Activated CD4-positive, CD25-positive, alpha-beta regulatory T cell (primary cell): ENCODE results near the gene DNAJC5G.
"Not testable (repeated sequence)": the region's sequence is repeated elsewhere in the genome, so short reads cannot be mapped to it uniquely, and the experiment has no call there.

Experiments
- DNase-seq, 4 experiments: peaks; one replicate each; lab custom pipeline; 2025; lab: John Stamatoyannopoulos, UW

The DNAJC5G gene

DNA sequence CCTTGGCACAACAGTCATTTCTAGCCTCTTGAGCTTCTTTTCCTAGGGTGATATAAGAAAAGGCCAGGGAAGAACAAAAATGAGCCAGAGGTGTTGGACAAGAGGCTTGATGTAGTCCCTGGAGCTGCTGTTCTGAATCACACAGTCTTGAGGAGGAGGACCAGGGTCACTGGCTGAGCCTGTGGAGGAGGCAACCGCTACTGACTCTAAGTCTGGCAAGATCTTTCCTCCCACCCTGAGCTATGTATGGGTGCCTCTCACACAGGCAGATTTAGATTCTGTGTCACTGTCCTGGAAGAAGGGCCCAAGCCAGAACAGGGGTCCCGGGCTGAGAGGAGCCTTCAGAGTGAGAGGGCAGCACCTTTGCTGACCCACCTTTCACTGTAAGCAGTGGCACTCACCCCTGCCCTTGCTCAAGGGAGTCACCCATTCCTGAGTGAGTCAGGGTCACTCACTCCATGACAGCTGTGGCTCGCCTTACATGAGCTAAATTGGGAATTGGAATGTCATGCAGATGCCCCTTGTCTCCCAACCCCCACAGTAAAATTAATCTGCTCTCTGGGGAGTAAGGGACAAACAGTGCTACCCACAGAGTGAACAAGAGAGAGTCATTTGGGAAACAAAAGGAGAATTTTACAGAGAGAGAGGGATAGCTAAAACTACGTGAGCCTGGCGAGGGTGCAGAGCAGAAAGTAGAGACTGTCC is 6.8 kb downstream of the DNAJC5G start, which contains the start of gene TRIM54:
Gene TRIM54, plus strand, starts transcription at position 575 of the 705 bp plus-strand sequence. CDS start 303 bp downstream, outside the sequence.
- no peak for DNase-seq

DNA sequence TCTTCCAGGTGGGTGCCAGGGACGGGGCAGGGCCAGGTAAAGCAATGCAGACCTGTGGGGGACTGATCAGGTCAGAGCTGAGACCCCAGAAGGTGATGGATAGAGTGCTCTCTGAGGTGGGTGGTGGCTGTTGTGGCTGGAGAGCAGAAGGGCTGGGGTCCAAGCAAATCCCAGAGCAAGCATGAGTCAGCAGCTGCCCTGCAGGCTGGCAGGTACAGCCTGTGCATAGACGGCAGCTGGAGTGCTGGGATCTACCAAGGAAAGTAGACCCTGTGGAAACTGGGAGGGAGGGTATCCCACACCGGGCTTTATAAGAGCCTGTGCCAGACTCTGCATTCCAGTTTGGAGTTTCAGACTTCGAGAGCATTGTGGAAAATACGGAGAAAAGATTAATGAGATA is 7.7 kb downstream of the DNAJC5G start:
- no peak for DNase-seq

DNA sequence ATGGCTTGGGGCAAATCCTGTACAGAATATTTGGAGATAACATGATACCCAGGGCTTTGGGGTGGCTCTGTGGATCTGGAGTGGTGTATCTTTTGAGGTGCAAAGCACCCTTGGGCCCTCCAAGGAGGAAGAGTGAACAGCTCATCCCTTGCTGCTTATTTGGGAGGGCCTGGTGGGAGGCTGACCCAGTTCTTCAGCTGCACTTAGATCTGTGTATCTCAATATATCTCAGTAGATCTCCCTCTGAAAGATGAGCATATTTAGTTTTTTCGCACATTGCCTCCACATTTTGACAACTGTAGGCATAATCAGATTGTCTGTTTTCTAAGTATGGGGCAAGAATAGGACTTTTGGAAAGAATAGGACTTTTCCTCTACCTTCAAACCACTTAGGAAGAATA is 9.8 kb downstream of the DNAJC5G start:
- DNase-seq, result no peak

DNA sequence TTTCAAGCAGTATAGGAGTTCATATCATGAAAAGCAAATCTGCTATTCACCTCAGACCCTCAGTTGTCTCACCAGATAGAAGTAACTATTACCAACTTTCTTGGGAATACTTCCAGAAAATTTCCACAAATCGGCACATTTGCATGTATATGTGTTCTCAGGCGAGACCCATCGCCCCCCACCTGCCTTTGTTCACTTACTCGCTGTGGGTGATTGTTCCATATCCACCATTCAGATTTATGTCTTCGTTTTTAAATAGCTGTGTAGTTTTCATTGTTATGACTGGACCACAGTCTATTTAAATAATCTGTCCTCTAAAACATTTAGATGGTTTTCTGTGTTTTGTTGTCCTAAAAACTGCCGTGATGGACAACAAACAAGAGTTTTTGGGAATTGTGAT is 10.2 kb downstream of the DNAJC5G start:
- no peak for DNase-seq

DNA sequence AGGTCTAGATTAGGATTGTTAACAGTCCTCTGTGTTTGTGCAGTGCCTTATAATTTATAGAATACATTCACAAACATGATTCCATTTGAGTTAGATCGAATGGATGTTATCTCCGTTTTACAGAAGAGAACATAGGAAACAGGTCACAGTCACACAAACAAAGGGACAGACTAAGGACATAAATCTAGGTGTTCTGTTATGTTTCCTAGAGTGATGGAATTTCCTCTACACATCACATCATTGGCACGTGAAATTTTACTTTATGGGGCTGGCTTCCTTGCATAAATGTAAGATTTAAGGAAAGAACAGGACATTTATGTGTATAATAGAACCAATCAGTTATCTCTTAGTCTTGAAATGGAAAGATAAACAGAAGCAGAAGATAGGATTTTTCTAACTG is 13.4 kb downstream of the DNAJC5G start:
- DNase-seq, result no peak

DNA sequence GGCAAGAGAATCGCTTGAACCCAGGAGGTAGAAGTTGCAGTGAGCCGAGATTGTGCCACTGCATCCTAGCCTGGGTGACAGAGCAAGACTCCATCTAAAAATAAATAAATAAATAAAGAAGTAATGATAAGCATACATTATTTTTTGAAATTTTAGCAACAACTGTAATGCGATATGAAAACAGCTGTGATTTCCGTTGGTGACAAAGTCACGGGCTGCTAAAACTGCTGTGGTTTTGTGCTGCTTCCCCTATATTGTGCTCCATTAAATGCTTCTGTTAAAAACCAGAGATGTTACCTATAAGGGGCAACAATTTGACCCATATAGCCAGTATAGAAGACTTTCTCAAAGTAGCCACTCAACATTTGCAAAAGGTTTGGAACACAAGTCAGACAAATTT is 15.3 kb downstream of the DNAJC5G start:
- no peak for DNase-seq

DNA sequence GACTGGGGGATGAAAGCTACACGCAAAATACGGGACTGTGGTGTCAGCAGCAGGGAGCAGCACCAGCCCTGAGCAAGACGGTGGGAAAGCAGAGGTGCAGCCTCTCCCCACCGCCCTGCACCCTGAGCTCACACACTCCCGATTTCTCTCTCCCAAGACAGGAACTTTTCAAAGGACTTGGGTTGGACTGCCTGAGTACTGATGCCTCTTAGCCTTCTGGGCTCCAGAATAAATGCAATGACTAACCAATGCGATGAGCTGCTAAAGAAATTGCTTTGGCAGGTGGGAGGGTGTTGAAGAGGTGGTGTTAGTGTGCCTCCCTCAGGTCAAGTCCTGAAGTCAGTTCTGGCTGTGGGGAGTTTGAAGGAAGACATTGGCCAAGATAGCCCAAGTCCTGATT is 16.6 kb downstream of the DNAJC5G start:
- DNase-seq, result no peak

DNA sequence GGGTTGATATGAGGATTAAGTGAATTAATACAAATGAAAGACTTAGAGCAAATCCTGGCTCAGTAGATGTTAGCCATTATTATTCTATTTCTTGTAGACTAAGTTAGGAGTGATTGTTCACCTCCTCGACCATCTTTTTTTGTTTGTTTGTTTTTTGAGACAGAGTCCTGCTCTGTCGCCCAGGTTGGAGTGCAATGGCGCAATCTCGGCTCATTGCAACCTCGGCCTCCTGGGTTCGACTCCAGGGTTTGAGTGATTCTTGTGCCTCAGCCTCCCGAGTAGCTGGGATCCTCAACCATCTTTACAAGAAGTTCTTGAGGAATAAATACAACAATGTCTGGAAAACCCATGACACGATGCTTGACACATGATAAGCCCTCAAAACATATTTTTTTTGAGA is 19.7 kb downstream of the DNAJC5G start:
- no peak for DNase-seq

DNA sequence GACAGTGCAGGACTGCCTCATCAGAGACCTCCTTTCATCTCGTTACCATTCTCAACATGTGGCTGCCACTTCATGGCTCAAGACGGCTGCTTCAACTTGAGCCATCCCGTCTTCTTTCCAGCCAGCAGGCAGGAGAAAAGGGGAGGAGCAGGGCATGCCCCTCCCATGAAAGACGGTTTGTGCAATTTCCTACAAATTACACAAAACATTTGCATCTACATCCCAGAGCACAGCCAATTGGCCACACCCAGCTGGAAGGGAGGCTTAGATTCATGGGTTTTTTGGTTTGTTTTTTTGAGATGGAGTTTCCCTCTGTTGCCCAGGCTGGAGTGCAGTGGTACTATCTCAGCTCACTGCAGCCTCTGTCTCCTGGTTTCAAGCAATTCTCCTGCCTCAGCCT is 21.2 kb downstream of the DNAJC5G start:
- DNase-seq, result no peak

DNA sequence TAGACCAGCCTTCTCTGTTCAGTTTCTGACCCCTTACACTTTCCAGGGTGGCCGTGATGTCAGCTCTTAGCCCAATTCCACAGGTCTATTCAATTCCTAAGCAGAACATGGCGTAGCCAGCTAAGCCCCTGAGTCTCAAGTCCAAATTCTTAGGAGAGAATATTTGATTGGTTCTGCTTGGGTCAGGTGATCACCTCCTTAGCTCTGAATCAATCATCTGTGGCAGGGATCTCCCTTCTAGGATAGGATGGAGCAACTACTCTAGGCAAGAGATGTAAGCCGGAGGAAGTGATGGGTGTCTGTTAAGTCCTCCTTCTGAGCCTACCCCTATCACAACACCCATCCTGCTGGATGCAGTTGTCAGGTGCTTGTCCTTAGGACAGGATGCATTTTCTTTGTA is 22.0 kb downstream of the DNAJC5G start:
- no peak for DNase-seq

DNA sequence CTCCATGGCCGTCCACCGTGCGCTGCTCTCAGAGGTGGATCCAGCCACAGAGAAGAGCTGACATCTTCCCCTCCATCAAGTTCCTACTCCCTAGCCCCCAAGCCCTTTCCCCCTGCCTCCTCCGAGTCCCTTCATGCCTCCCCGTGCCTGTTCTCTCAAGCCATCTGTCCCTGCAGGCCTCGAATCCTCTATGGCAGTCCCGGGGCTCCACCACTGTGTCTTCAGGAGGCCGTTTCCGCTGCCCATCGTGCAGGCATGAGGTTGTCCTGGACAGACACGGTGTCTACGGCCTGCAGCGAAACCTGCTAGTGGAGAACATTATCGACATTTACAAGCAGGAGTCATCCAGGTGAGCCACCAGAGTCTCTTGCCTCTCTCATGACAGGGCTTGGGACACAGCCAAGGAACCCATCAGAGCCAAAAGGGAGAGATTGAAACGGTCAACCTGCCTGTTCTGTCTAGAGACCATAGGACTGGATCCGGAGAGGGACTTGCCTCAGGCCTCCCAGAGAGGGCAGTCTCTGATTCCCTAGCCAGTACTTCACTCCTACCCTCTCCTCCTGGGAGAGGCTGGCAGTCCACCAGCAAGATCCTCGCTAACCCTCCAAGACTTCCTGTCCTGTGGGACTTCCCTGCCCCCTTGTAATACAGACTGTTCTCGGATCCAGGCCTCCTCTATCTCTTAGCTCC is 23.3 kb downstream of the DNAJC5G start:
- DNase-seq, result no peak

DNA sequence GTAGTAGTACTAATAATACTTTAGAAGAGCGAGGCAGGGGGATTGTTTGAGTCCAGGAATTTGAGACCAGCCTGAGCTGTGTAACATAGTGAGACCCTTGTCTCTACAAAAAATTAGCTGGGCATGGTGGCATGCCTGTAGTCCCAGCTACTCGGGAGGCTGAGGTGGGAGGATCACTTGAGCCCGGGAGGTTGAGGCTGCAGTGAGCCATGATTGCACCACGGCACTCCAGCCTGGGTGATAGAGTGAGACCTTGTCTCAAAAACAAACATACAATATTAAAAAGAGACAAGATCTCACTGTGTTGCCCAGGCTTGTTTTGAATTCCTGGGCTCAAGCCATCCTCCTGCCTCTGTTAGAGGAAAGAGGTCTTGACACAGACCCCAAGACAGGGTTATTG is 25.4 kb downstream of the DNAJC5G start:
- not testable (repeated sequence) for DNase-seq

DNA sequence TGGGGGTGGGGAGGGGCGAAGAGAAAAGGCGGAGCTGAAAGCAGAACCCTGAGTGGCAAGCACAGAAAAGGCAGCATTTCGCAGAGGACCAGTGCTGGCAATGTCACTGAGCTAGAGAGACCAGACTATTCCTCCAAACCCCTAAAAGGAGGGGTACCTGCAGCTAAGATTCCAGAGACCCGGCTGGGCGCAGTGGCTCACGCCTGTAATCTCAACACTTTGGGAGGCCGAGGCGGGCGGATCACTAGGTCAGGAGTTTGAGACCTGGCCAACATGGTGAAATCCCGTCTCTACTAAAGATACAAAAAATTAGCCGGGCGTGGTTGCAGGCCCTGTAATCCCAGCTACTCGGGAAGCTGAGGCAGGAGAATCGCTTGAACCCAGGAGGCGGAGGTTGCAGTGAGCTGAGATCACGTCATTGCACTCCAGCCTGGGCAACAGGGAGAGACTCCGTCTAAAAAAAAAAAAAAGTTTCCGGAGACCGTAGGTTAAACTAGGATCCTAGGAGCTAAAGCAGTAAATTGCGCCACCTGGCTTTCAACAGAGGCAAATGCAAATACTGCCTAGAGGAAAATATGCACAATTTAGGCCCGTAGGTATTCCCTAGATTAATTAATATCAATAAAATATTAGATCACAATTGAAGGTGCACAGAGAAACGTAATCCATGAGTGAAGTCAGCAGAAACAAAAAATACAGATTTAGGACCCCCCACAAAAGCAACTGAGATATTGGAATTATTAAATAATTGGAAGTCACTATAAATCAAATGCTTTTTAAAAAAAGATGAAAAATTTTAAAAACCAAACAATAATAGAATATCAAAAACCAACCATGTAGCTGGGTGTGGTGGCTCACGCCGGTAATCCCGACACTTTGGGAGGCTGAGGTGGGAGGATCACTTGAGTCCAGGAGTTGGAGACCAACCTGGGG is 28.1 kb downstream of the DNAJC5G start:
- no peak for DNase-seq

DNA sequence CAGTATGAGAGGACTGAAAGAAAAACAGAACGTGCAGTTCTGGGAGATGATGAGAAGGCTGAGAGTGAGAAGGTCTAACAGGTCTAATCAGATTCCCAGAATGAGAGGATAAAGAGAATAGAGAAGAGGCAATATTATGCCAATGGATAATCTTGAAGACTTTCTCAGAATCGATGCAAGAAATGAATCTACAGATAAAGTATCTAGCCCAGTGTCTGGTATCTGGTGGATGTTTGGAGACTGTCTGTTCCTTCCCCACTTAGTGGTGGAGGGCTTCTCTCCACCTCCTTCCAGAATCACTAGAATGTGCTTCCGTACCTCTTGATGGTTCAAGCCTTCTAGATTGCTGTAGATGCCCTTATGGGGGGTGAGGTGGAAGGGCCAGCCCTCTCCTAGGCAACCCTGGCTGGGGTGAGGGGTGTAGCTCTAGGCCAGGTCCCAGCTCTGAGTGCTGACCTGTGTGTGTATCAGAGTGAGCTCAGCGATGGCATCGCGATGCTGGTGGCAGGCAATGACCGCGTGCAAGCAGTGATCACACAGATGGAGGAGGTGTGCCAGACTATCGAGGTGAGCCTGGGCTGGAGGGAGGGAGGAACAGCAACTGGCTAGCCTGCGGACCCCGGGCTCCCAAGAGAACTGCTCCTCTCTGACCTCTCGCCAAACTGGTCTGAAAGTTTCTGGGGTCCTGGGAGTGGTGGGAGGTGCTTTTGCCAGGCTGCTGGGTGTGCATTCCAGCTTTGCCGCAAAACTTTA is 29.4 kb downstream of the DNAJC5G start:
- DNase-seq, result no peak

DNA sequence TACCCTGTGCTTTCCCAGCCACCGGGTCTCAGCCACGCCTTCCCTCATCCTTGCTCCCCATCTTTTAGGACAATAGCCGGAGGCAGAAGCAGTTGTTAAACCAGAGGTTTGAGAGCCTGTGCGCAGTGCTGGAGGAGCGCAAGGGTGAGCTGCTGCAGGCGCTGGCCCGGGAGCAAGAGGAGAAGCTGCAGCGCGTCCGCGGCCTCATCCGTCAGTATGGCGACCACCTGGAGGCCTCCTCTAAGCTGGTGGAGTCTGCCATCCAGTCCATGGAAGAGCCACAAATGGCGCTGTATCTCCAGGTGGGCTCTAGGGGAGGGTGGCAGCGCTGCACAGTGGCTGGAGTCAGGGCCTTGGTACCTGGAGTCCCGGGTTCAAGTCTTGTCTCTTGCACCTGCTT is 30.3 kb downstream of the DNAJC5G start:
- DNase-seq, result no peak

DNA sequence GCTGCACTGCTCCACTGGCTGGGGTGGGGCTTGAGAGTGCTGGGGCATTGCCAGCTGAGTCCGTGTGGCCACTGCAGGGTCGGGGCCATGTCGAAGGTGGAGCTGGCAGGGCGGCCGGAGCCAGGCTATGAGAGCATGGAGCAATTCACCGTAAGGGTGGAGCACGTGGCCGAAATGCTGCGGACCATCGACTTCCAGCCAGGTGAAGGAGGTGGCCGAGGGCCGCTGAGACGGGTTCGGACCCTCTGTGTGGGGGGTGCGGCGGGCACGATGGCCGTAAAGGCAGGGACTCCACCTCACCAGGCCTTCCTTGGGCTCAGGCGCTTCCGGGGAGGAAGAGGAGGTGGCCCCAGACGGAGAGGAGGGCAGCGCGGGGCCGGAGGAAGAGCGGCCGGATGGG is 30.9 kb downstream of the DNAJC5G start:
- no peak for DNase-seq

DNA sequence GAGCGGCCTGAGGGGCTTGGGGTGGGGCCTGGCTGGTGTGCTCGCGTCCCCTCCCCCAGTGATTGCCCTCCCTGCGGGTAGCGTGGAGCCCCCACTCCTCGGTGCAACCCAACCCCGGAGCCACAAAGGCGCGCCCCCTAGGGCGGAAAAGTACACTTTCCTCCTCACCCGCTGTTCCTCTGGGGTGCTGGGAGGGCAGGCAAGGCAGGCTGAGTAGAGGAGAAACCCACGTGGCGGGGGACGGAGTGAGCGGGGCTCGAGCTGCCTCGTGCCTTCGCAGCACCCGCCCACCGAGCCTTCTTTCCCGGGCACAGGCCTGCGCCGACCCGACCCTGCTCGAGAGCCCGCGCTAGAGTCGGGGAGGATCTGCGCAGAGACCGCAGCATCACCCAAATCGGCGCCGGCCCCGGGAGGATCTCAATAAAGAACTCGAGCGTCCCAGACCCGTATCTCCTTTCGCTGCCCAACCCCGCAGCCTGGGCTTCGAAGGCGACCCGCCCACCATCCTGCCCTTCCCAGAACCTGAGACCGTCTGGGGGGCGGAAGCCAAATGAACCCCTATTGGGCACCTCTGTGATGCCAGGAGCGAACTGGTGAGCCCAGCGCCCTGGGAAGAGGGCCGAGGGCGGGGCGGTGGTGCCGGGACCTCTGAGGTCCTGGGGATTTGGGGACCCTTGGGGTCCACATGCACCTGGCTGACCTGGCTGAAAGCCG is 31.5 kb downstream of the DNAJC5G start:
- DNase-seq, result no peak

DNA sequence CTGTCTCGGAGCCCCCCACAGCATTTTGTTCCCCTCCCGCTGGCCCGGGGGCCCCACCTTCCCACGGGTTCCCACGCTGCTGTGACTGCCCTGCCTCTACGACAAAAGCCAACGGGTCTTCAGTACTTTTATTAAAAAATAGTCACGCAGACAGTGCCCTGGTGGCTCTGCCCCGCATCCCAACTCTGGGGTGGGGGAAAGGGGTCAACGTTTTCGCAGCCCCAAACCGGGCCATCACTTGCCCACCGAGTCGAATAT is 32.0 kb downstream of the DNAJC5G start:
- DNase-seq, result no peak

DNA sequence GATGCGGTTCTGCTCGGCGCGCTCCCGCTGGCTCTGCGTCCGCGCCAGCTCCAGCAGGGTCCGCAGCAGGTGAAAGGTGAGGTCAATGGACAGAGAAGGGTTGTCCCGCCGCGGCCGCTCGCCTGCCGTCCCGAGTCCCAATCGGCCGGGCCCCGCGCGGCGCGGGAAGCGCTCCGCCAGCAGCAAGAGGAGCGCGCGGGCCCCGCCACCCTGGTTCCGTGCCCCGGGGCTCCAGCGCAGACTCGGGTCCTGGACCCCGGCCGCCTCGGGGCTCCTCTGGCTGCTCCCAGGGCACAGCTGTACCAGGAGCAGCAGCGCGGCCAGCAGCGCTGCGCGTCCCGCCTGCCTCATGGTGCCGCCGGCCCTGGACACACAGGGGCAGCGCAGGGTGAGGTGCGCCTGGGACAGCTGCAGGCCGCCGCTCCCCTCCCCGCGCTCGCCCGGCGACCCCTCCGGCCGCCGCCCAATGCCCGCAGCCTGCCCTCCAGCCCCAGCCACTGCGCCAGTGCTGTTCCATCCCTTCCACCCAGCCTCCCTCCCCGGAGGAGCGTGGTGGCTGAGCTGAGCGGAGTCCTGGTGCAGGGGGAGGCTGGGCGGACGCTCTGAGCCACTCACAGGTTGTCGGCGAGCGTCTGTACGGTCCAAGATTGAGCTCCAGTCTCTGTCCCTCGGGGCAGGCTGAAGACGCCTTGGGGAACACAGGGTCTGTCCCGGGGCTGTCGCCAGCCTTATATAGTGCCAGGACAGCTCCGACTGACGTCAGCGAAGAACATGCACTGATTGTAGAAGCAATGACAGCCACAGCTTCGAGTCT is 32.5 kb downstream of the DNAJC5G start:
- DNase-seq, result no peak

DNA sequence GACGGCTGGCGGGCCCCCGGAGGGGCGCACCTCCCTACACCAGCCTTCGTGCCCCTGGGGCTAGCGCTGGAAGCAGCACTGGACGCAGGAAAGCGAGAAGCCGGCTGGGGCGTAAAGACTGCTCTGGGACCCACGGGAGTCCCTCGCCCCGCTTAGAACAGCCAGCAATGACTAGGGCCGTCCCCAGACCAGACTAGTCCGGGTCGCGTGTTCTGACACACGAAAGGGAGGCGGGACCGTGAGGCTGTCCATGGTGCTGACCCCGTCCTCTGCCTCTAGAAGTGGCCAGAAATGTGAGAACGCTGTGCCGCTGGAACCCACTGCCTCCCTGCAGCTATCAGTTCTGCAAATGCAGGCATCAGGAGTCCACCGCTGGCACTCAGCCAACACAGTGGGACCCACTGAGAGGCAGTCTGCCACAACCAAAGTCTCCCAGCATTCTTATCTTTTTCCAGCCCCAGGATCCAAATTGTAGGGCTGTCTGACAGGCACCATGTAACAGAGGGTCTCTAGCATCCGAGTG is 33.2 kb downstream of the DNAJC5G start, which contains the start of gene UCN:
Gene UCN, minus strand, starts transcription at position 87 of the 523 bp plus-strand sequence. CDS start 550 bp downstream, outside the sequence.
- no peak for DNase-seq
